ENCODE measurements around the gene RNF133.

DNA sequence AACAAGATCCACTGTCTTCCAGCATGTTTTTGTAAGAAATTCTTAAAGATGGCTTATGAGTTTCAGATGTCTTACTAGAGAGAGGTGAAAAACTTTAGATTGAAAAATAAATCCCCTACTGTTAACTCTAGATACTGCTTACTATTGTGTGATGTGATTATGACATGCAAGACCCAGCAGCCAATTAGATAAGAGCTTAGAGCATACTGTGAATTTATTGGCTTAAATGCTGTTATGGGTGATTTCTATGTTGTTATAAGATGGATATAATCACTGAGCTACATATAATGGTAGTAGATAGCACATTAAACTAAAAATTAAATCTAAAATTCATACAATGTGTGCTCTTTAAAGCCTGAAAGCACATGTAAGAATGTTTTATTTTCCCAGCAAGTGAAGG is at the start of gene RNF133:
- TF ChIP-seq EZH2 (IDR thresholded peaks at IDR 0.05; ENCODE audit: borderline replicate concordance) (no peak), EZH2phosphoT487 (IDR thresholded peaks at IDR 0.05; ENCODE audit: low read depth, severe bottlenecking, unreplicated experiment) (no peak)
- TF ChIP-seq, protein P1, sequence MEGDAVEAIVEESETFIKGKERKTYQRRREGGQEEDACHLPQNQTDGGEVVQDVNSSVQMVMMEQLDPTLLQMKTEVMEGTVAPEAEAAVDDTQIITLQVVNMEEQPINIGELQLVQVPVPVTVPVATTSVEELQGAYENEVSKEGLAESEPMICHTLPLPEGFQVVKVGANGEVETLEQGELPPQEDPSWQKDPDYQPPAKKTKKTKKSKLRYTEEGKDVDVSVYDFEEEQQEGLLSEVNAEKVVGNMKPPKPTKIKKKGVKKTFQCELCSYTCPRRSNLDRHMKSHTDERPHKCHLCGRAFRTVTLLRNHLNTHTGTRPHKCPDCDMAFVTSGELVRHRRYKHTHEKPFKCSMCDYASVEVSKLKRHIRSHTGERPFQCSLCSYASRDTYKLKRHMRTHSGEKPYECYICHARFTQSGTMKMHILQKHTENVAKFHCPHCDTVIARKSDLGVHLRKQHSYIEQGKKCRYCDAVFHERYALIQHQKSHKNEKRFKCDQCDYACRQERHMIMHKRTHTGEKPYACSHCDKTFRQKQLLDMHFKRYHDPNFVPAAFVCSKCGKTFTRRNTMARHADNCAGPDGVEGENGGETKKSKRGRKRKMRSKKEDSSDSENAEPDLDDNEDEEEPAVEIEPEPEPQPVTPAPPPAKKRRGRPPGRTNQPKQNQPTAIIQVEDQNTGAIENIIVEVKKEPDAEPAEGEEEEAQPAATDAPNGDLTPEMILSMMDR (IDR thresholded peaks at IDR 0.05; ENCODE audit: poor library complexity) = no peak

Data from hepatocyte (in vitro differentiated cells).